HG02885 (cell line): ENCODE results near the gene ABCB11.
"Not testable (repeated sequence)": the region's sequence is repeated elsewhere in the genome, so short reads cannot be mapped to it uniquely, and the experiment has no call there.

ENCODE experiments used
- ATAC-seq: cut with Tn5 transposase; IDR thresholded peaks from one replicate; pipeline ENCODE4 v1.9.1; 2021; ENCODE audit warnings: mild to moderate bottlenecking; ENCODE audit not compliant: unreplicated experiment, poor library complexity

ABCB11 gene

GRCh38 chr2:168903888-168904287 lies 127.2 kb downstream of the ABCB11 start:
- ATAC-seq: no peak

- ATAC-seq: no peak
Observed at GRCh38 chr2:168901003-168901402, 130.1 kb downstream of the ABCB11 start, which contains the start of gene G6PC2. TSS of gene G6PC2 (plus strand) at chr2:168901291. CDS start at chr2:168901332, 41 bp downstream.

GRCh38 chr2:168897449-168897848 lies 133.7 kb downstream of the ABCB11 start:
- no peak for ATAC-seq

GRCh38 chr2:168896783-168897182 lies 134.3 kb downstream of the ABCB11 start:
- ATAC-seq: no peak

GRCh38 chr2:168895771-168896170 lies 135.4 kb downstream of the ABCB11 start:
- no peak for ATAC-seq

GRCh38 chr2:168894720-168895119 lies 136.4 kb downstream of the ABCB11 start:
- no peak for ATAC-seq

GRCh38 chr2:168894101-168894500 lies 137.0 kb downstream of the ABCB11 start:
- no peak for ATAC-seq

- ATAC-seq: no peak
Observed at GRCh38 chr2:168892327-168892726, 138.8 kb downstream of the ABCB11 start.

- peak; percentile 100 for ATAC-seq
Observed at GRCh38 chr2:168890006-168890782, 140.9 kb downstream of the ABCB11 start, which contains the start of gene SPC25. TSS of gene SPC25 (minus strand) at chr2:168890430. CDS start at chr2:168889519, 911 bp downstream.

- ATAC-seq: no peak
Observed at GRCh38 chr2:168889635-168890005, 141.5 kb downstream of the ABCB11 start.

GRCh38 chr2:168884975-168885374 lies 146.1 kb downstream of the ABCB11 start:
- ATAC-seq: no peak

- ATAC-seq: not testable (repeated sequence)
Observed at GRCh38 chr2:168882163-168882562, 149.0 kb downstream of the ABCB11 start.

- no peak for ATAC-seq
Observed at GRCh38 chr2:168874368-168875054, 156.6 kb downstream of the ABCB11 start.

- not testable (repeated sequence) for ATAC-seq
Observed at GRCh38 chr2:168870824-168871223, 160.3 kb downstream of the ABCB11 start.
